SK-N-DZ (cell line): ENCODE measurements around the gene CCNL2.

Experiments
- DNase-seq: peaks from one replicate; pipeline ENCODE4 v3.0.0-alpha.2; 2015; ENCODE audit warnings: low spot score

The CCNL2 gene

GRCh38 chr1:1356796-1357401 lies 42.2 kb downstream of the CCNL2 start:
- DNase-seq: no peak

DNA sequence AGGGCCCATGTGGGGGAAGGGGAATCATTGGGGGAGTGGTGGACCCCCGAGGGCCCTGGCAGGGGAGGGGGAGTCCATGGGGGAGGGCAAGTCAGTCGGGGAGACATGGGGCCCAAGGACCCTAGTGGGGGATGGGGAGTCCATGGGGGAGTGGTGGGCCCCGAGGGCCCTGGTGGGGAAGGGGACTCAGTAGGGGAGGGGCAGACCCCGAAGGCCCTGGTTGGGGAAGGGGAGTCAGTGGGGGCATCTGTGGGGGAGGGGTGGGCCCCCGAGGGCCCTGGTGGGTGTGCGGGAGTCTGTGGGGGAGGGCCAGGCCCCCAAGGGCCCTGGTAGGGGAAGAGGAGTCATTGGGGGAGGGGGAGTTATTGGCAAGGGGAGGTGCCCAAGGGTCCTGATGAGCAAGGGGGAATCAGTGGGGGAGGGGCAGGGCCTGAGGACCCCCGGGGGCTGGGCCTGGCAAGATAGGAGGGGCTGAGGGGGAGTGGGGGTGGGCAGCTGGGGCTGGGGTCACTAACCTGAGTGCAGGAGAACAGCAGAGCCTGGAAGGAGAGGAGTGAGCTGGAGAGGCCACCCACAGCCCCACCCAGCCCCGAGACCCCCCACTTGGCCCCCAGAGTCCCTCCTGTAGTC lies 42.9 kb downstream of the CCNL2 start:
- no peak for DNase-seq

GRCh38 chr1:1355416-1355815 lies 43.7 kb downstream of the CCNL2 start:
- DNase-seq: no peak

- no peak for DNase-seq
Measured at GRCh38 chr1:1354271-1355247, 44.6 kb downstream of the CCNL2 start.

DNA sequence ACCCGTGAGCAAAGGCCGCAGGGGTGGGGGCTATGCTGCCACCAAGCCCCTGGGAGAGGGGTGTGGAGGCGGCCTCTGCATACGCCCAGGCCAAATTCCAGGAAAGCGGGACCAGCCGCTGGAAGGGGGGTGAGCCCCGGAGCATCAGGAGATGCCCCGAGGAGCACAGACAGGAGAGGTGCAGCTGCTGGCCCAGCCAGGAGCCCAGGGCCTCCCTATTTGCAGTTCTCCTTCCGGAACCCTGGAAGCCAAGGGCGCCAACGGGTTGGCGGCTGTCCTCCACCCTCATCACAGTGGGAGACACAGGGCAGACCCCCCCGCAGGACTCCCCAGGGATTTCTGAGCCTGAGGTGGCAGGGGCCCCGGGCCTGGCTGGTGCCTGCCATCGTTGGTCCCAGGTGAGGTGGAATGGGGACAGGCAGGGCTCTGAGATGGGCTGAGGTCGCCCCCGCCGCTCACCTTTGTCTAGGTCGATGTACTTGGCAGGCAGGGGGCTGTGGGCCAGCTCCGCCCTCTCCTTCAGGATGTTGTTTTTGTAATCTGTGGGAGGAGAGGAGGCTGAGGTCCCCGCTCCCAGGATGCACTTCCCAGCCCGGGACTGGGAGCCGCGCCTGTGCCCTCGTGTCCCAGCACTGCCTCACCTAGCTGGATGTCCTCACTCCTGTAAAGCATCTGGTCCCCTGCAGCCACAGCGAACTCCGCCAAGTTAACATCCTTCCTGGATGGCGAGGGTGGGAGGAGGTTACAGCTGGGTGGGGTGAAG lies 45.6 kb downstream of the CCNL2 start:
- DNase-seq: no peak

DNA sequence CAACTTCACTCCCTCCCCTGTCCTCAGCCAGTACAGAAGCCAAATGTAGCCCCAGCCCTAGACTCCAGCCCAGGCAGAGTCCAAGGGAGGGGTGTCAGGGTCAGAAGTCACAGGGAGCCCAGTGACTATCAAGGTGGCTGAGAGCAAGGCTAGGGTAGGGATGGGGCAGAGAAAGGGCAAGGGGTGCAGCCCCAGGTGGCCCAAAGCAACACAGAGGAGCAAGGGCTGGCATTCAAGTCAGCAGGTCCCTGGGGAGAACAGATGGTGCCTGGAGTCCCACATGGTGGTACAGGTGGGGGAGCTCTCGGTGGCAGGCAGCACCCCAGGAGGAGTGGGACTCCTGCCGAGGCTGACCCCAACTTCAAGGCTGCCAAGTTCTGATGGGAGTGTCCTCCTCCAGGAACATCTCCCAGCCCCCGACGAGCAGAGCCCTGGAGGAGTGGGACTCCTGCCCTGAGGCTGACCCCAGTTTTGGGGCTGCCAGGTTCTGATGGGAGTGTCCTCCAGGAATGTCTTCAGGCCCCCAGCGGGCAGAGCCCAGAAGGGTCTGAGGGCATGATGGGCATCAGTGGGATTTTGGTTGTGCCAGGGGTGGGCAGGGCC lies 46.2 kb downstream of the CCNL2 start:
- DNase-seq: no peak

DNA sequence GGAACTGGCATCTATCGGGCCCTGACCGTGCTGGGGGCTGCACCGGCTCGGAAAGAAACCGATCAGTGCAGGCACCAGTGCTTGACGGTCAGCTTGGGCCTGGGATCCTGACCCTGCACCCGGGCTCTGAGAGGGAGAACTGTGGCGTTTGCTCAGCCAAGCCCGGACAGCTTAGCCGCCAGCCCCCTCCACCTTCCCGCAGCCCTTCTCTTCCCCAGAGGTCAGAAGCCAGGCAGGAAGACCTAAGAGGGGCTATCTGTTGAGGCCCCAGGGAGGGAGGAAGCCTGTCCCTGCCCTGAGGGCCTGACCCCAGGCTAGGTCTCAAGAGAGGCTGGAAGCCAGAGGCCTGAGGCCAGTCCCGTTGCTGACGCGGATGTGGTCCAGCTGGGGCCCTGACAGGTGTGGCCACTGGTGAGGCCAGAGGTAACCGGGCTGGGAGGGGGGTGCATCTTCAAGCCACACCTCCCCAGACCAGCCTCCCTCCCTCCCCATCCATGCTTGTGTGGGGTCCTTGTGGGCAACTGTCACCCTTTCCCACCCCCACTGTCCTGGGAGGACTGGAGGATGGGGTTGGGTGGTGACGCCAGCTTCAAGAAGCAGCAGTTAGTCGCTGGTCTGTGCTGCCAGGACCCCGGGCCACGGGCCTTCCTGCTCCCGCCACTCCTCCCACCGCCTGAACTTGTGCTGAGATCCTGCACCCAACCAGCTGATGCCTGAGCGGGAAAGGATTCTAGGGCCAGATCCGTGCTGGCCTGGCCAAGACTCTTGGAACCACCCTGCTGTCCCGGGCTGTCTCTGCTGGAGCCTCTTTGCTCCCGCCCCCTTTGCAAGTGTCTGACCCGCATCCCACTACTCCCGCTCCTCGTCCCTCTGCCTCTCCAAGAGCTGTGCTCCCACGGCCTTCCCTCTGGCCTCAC lies 47.4 kb downstream of the CCNL2 start:
- DNase-seq: no peak

DNA sequence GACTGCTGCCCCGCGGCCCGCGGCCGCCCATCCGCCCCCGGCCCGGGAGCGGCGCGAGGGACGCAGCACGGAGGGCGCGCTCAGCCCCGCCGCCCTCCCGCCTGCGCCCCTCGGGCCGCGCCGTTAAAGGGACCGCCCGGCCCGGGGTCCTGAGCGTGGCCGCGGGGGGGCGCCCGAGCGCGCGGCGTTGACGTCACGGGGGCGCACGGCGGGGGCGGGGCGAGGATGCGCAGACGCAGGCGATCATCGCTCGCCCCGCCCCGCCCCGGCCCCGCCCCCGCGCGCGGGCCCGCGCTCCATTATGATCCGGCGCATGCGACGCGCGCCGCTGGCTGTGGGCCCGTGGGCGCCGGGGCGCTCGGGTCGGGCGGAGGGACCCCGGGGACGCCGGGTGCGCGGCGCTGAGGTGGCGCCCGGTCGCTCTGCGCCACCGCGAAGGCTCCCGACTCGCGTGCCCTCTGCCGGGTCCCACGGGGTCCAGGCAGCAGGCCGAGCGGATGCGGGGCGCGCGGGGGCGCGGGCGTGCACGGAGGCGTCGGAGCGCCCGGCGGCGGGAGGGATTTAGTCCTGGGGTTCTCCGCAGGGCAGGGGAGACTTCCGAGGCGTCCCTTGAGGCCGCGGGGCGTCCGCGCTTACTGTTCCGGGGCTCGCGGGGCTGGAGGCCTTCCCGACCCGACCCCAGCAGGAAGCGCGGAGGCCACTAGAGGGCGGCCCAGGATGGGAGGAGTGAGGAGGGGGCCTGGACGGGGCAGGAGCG lies 49.7 kb downstream of the CCNL2 start, which contains the start of gene DVL1:
Gene DVL1 (minus strand): TSS at position 163 of the 757 bp plus-strand sequence. CDS start 353 bp downstream, outside the sequence.
- peak; percentile 67 for DNase-seq

GRCh38 chr1:1348420-1349255 lies 50.5 kb downstream of the CCNL2 start:
- no peak for DNase-seq

- no peak for DNase-seq
Measured at GRCh38 chr1:1347663-1348419, 51.3 kb downstream of the CCNL2 start.

DNA sequence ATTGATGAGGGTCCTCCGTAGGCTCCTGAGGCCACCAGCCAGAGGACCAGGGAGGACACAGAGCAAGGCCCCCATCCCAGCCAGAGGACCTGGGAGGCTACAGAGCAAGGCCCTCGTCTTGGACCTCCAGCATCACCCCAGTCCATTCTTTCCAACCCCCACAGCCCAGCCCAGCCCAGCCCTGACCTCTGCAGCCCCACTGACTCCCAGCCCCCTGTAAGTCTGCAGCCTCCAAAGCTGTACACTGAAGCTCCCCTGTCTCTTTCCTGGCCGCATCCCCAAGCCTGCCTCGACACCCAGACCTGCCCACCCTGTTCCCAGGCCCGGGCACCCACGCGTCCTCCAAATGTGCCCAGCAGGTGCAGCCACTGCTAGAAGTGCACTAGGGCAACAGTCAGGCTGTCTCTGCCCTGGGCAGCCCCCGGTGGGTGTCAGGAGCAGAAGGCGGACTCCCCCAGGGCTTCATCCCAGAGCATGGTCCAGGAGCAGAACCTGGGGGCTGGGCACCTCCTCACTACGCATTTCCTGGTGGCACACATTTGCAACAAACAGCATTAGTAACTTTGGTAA lies 52.0 kb downstream of the CCNL2 start:
- no peak for DNase-seq

- DNase-seq: no peak
Measured at GRCh38 chr1:1346501-1346890, 52.6 kb downstream of the CCNL2 start.

GRCh38 chr1:1345860-1346500 lies 53.2 kb downstream of the CCNL2 start:
- no peak for DNase-seq

GRCh38 chr1:1345384-1345783 lies 53.8 kb downstream of the CCNL2 start:
- no peak for DNase-seq

- no peak for DNase-seq
Measured at GRCh38 chr1:1344655-1345361, 54.3 kb downstream of the CCNL2 start.

DNA sequence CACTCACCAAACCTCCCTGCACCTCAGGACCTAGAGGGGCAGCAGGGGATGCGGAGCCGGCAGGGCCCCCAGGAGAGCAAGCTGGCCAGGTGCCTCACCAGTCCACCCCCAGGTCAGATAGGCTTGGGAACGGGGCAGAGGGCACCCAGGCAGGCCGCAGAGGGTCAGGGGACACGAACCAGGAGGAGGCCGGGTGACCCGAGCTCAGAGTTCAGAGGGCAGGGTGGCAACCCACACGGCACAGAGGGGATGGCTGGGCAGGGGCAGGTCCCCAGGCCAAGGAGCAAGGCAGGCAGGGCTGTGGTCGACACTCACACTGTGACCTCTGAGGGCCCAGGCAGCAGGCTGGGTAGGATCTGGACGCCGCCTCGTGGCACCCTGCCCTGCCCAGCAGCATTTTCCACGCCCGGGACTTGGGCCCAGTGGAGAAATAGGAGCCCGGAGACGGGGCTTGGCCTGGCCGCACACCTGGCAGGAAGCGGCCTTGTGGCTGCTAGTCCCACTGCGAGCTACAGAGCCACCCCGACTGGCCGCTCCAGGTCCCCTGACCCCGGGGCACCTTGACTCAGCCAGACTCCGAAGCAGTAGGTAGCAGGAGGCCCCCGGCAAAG lies 55.2 kb downstream of the CCNL2 start:
- DNase-seq: no peak
